T-cell (primary cell): ENCODE results near the gene FCHSD2. TPM values are rescaled to one million over a fixed set of nuclear protein-coding genes. Genes with fewer than 3 reads are reported as not detected.

Experiments
- ATAC-seq, 4 experiments: fragments of 200-7000 bp in 3 of 4; fragments of 150-1000 bp in 1 of 4; cut with Tn5 transposase; replicated peaks in 1 of 4; 1 replicate in 3 of 4; 2 replicates in 1 of 4; pipeline ENCODE4 v1.10.0; 2021; ENCODE audit warnings: moderate library complexity in 3 of 4, mild to moderate bottlenecking in 2 of 4, moderate number of reproducible peaks in 1 of 4
- CTCF ChIA-PET, 2 donors: fragments of 300-600 bp; sonication (Branson Sonifier 250); formaldehyde crosslinking; loops; one replicate each; lab custom pipeline; 2022; ENCODE audit warnings: antibody characterized with exemption in 2 of 2; lab: Charles Lee
- POLR2A ChIA-PET, 2 donors: fragments of 300-600 bp; sonication (Branson Sonifier 250); formaldehyde crosslinking; loops; one replicate each; lab custom pipeline; 2022; ENCODE audit warnings: antibody characterized with exemption in 2 of 2; lab: Charles Lee
- DNase-seq, 35 experiments: peaks; one replicate each; pipeline versions ENCODE4 v3.0.0 to v3.0.0-alpha.2; 2013 to 2023
- H3K27ac ChIP-seq: one replicate; pipeline ENCODE4 v1.5.1; 2013; ENCODE audit warnings: low read length
- H3K27me3 ChIP-seq, 2 experiments: replicated peaks in 1 of 2; 1 replicate in 1 of 2; 2 replicates in 1 of 2; pipeline versions ENCODE4 v1.6.1 to v1.7.0; 2013; ENCODE audit warnings: low read length in 1 of 2, mixed read lengths in 1 of 2; ENCODE audit not compliant: control insufficient read depth in 2 of 2, insufficient read depth in 2 of 2; ENCODE audit errors: extremely low read depth in 1 of 2
- H3K36me3 ChIP-seq, 2 donors: 1 replicate in 1 of 2; 2 replicates in 1 of 2; pipeline versions ENCODE4 v1.6.1 to v1.7.0; 2013; ENCODE audit warnings: low read length in 1 of 2; ENCODE audit not compliant: control insufficient read depth in 2 of 2, insufficient read depth in 1 of 2; ENCODE audit errors: extremely low read depth in 1 of 2
- H3K4me1 ChIP-seq, 2 experiments: 1 replicate in 1 of 2; 2 replicates in 1 of 2; pipeline versions ENCODE4 v1.6.1 to v1.7.0; 2013; ENCODE audit warnings: low read length in 2 of 2, mixed read lengths in 1 of 2; ENCODE audit not compliant: insufficient read depth in 2 of 2, control insufficient read depth in 1 of 2; ENCODE audit errors: extremely low read depth in 1 of 2
- H3K4me3 ChIP-seq, 2 donors: 1 replicate in 1 of 2; 2 replicates in 1 of 2; pipeline versions ENCODE4 v1.5.1 to v1.7.0; 2013; ENCODE audit warnings: mild to moderate bottlenecking in 2 of 2, low read length in 1 of 2, moderate library complexity in 1 of 2; ENCODE audit not compliant: control insufficient read depth in 1 of 2; ENCODE audit errors: extremely low read depth in 1 of 2
- H3K9me3 ChIP-seq: 2 replicates; pipeline ENCODE4 v1.7.0; 2013
- H3K27ac Mint-ChIP-seq, 2 donors: one replicate each; pipeline ENCODE4 v1.8.0; 2020 to 2021; ENCODE audit warnings: mild to moderate bottlenecking in 2 of 2, mixed read lengths in 2 of 2
- H3K27me3 Mint-ChIP-seq, 2 donors: one replicate each; pipeline ENCODE4 v1.8.0; 2021 to 2022; ENCODE audit warnings: mixed read lengths in 2 of 2
- H3K36me3 Mint-ChIP-seq: one replicate; pipeline ENCODE4 v1.8.0; 2021; ENCODE audit warnings: mixed read lengths
- H3K4me1 Mint-ChIP-seq, 3 donors: one replicate each; pipeline ENCODE4 v1.8.0; 2020 to 2022; ENCODE audit warnings: mixed read lengths in 3 of 3, mild to moderate bottlenecking in 1 of 3
- H3K4me3 Mint-ChIP-seq, 3 donors: one replicate each; pipeline ENCODE4 v1.8.0; 2020 to 2022; ENCODE audit warnings: mild to moderate bottlenecking in 3 of 3, mixed read lengths in 3 of 3, moderate library complexity in 3 of 3
- H3K9me3 Mint-ChIP-seq, 3 donors: one replicate each; pipeline ENCODE4 v1.8.0; 2020 to 2022; ENCODE audit warnings: mixed read lengths in 3 of 3
- WGBS: methylation state at CpG from one replicate; pipeline ENCODE4 v1.1.5; 2013; ENCODE audit warnings: missing lambda C conversion rate; ENCODE audit not compliant: insufficient coverage; 5-methylcytosine and 5-hydroxymethylcytosine counted together
- total RNA-seq, 35 experiments: library from RNA in 6 of 35; stranded (reverse) in 6 of 35; fragments of 120-200 nt in 1 of 35; gene quantifications; one replicate each; pipeline versions ENCODE4 v1.2.1 to v1.2.4 and lab custom pipeline; 2013 to 2026

The FCHSD2 gene
- total RNA-seq, 5 donors from 2014 or later (not counting 1 experiment from before 2014, with no cell fraction given) = 37.0 to 53.8 (median 46.3) TPM

- H3K36me3 Mint-ChIP-seq = no peaks in the 10 kb centered on the region
- no peak overlapping the region for H3K4me3 Mint-ChIP-seq
- ChIA-PET POLR2A (interaction anchor here in 1 of 2 donors (0.6 kb wide), 1 partner anchor 11 kb away, joined by 5 read pairs; no protein-coding TSS in a partner anchor), CTCF (interaction anchor here (0.5 to 1.1 kb wide), 4 partner anchors 251 to 450 kb away, joined by 3 to 4 read pairs (median 3); no protein-coding TSS in a partner anchor)
- H3K27me3 ChIP-seq = peaks cover 0 to 13% of the 10 kb centered on the region in 2 experiments
- H3K27ac Mint-ChIP-seq = peak overlapping the region in 1 of 2 donors; percentile 65
- peaks cover 0 to 9% of the 10 kb centered on the region in 2 experiments for H3K4me1 ChIP-seq
- DNase-seq = no peak
- H3K27ac ChIP-seq = no peak overlapping the region
- ATAC-seq = no peak
- no peaks in the 10 kb centered on the region for H3K9me3 ChIP-seq
- peaks cover 0 to 3% of the 10 kb centered on the region in 2 donors for H3K27me3 Mint-ChIP-seq
- H3K9me3 Mint-ChIP-seq = no peaks in the 10 kb centered on the region
- H3K4me1 Mint-ChIP-seq = peaks cover 6 to 13% (median 12%) of the 10 kb centered on the region in 3 donors
- no peaks in the 10 kb centered on the region for H3K36me3 ChIP-seq
- WGBS = 80% methylated on average over 5 of the region's 5 CpGs
- H3K4me3 ChIP-seq = no peak overlapping the region
These were observed 33.5 kb upstream of the FCHSD2 start for GRCh38 chr11:73175551-73176144.

GRCh38 chr11:73174495-73174791 is 32.3 kb upstream of the FCHSD2 start:
- Mint-ChIP-seq H3K9me3 (no peaks in the 10 kb centered on the region), H3K36me3 (no peaks in the 10 kb centered on the region), H3K27me3 (peaks cover 0 to 1% of the 10 kb centered on the region in 2 donors), H3K4me1 (peaks cover 6 to 13% (median 12%) of the 10 kb centered on the region in 3 donors), H3K27ac (no peak overlapping the region), H3K4me3 (no peak overlapping the region)
- POLR2A ChIA-PET = no interaction called here
- ATAC-seq (no peak), DNase-seq (no peak)
- no peak overlapping the region for H3K27ac ChIP-seq
- 76% methylated on average over 3 of the region's 3 CpGs for WGBS
- no peaks in the 10 kb centered on the region for H3K9me3 ChIP-seq
- H3K36me3 ChIP-seq = no peaks in the 10 kb centered on the region
- H3K4me1 ChIP-seq = peaks cover 0 to 9% of the 10 kb centered on the region in 2 experiments
- CTCF ChIA-PET = no interaction called here
- H3K4me3 ChIP-seq = no peak overlapping the region
- H3K27me3 ChIP-seq = peaks cover 0 to 9% of the 10 kb centered on the region in 2 experiments

- Mint-ChIP-seq H3K4me3 (no peak overlapping the region), H3K27me3 (peaks cover 0 to 2% of the 10 kb centered on the region in 2 donors), H3K27ac (no peak overlapping the region), H3K9me3 (no peaks in the 10 kb centered on the region), H3K4me1 (peaks cover 6 to 13% (median 12%) of the 10 kb centered on the region in 3 donors), H3K36me3 (no peaks in the 10 kb centered on the region)
- ChIA-PET CTCF (no interaction called here), POLR2A (no interaction called here)
- Histone ChIP-seq H3K27ac (no peak overlapping the region), H3K4me3 (no peak overlapping the region), H3K27me3 (peaks cover 0 to 9% of the 10 kb centered on the region in 2 experiments), H3K36me3 (no peaks in the 10 kb centered on the region), H3K4me1 (peaks cover 0 to 9% of the 10 kb centered on the region in 2 experiments), H3K9me3 (no peaks in the 10 kb centered on the region)
- ATAC-seq (no peak), DNase-seq (no peak)
- WGBS = 78% methylated on average over 9 of the region's 11 CpGs
These were observed 31.8 kb upstream of the FCHSD2 start for GRCh38 chr11:73173755-73174494.

GRCh38 chr11:73172992-73173656 is 31.0 kb upstream of the FCHSD2 start:
- H3K4me1 ChIP-seq = peaks cover 0 to 7% of the 10 kb centered on the region in 2 experiments
- ATAC-seq (no peak), DNase-seq (no peak)
- peaks cover 0 to 3% of the 10 kb centered on the region in 2 experiments for H3K27me3 ChIP-seq
- no peak overlapping the region for H3K27ac ChIP-seq
- CTCF ChIA-PET = no interaction called here
- no peak overlapping the region for H3K4me3 ChIP-seq
- Mint-ChIP-seq H3K4me1 (peaks cover 4 to 11% (median 10%) of the 10 kb centered on the region in 3 donors), H3K27me3 (peaks cover 0 to 3% of the 10 kb centered on the region in 2 donors), H3K36me3 (no peaks in the 10 kb centered on the region), H3K9me3 (no peaks in the 10 kb centered on the region), H3K4me3 (no peak overlapping the region), H3K27ac (no peak overlapping the region)
- POLR2A ChIA-PET = no interaction called here
- no peaks in the 10 kb centered on the region for H3K9me3 ChIP-seq
- 100% methylated on average over 1 of the region's 4 CpGs for WGBS
- no peaks in the 10 kb centered on the region for H3K36me3 ChIP-seq

- H3K9me3 ChIP-seq = no peaks in the 10 kb centered on the region
- CTCF ChIA-PET = no interaction called here
These were observed 29.5 kb upstream of the FCHSD2 start for GRCh38 chr11:73171436-73172161.

GRCh38 chr11:73170140-73170539 is 28.0 kb upstream of the FCHSD2 start:
- Histone ChIP-seq H3K27me3 (peaks cover 0 to 3% of the 10 kb centered on the region in 2 experiments), H3K4me1 (no peaks in the 10 kb centered on the region), H3K36me3 (no peaks in the 10 kb centered on the region), H3K4me3 (no peak overlapping the region), H3K9me3 (no peaks in the 10 kb centered on the region), H3K27ac (no peak overlapping the region)
- ChIA-PET POLR2A (no interaction called here), CTCF (no interaction called here)
- Mint-ChIP-seq H3K4me1 (peaks cover 0 to 1% (median 0%) of the 10 kb centered on the region in 3 donors), H3K27me3 (peaks cover 0 to 2% of the 10 kb centered on the region in 2 donors), H3K36me3 (no peaks in the 10 kb centered on the region), H3K9me3 (no peaks in the 10 kb centered on the region), H3K4me3 (no peak overlapping the region), H3K27ac (no peak overlapping the region)
- no peak for DNase-seq
- WGBS = no CpG with 5 or more reads among the region's 2 CpGs
- no peak for ATAC-seq

More at GRCh38 chr11:73171436-73172161, 29.5 kb upstream of the FCHSD2 start:
- Mint-ChIP-seq H3K4me1 (peaks cover 2 to 3% (median 3%) of the 10 kb centered on the region in 3 donors), H3K4me3 (no peak overlapping the region), H3K36me3 (no peaks in the 10 kb centered on the region), H3K27me3 (peaks cover 0 to 2% of the 10 kb centered on the region in 2 donors), H3K9me3 (no peaks in the 10 kb centered on the region), H3K27ac (no peak overlapping the region)
- peaks cover 0 to 3% of the 10 kb centered on the region in 2 experiments for H3K27me3 ChIP-seq
- H3K36me3 ChIP-seq = no peaks in the 10 kb centered on the region
- DNase-seq = no peak
- POLR2A ChIA-PET = no interaction called here
- WGBS = 87% methylated on average over 3 of the region's 8 CpGs
- H3K4me1 ChIP-seq = no peaks in the 10 kb centered on the region
- no peak overlapping the region for H3K4me3 ChIP-seq
- no peak overlapping the region for H3K27ac ChIP-seq
- no peak for ATAC-seq
